Left hindlimb (tissue), 1 donor: ENCODE data around the gene CAMK2D.
"Not testable (repeated sequence)": the region's sequence is repeated elsewhere in the genome, so short reads cannot be mapped to it uniquely, and the experiment has no call there.

Experiments used
- DNase-seq: peaks from one replicate; pipeline ENCODE4 v3.0.0-alpha.2; 2018

The CAMK2D gene

GRCh38 chr4:113727802-113728201 is 33.7 kb downstream of the CAMK2D start:
- DNase-seq = no peak

DNA sequence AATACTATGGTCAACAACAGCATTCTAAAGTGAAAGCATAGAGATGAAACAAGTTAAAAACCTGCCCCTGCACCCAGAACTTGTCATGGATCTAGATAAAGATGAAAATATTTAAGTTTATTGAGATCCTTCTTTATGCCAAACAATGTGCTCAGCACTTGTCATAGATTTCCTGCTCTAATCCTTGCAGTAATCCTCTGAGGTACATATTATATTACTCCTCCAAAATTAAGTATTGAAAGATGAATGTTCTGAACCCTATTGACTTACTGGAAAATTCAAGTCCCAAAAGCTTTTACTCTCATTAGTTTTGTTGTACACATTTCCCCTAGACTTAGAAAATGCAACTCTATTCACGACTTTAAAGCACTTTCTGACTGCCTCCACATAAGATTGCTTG is 35.6 kb downstream of the CAMK2D start:
- DNase-seq = no peak

DNA sequence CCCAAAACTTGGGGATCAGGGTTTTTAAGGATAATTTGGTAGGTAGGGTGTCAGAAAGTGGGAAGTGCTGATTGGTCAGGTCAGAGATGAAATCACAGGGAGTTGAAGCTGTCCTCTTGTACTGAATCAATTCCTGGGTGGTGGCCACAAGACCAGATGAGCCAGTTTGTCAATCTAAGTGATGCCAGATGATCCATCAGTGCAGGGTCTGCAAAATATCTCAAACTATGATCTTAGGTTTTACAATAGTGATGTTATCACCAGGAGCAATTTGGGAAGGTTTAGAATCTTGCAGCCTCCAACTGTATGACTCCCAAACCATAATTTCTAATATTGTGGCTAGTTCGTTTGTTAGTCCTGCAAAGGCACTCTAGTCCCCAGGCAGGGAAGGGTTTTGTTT is 43.3 kb downstream of the CAMK2D start:
- no peak for DNase-seq

GRCh38 chr4:113711883-113712662 is 49.5 kb downstream of the CAMK2D start:
- no peak for DNase-seq

DNA sequence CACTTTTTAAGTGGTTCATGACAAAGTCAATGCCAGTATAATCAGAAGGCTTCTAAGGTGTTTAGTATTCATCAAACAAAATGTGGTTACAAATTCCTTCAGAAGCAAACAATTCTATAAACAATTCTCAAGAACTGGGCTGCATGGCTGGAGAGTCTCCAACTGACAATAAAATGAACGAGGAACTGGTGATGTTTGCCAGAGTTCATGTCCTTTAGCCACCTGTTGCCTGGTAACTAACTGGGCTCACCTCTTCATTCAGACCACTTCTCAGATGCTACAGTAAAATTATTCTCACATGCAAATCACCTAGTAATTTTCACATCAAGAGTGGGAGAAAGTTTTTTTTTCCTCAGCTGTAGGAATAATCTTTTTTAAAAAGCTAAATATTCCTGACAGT is 53.3 kb downstream of the CAMK2D start:
- no peak for DNase-seq

DNA sequence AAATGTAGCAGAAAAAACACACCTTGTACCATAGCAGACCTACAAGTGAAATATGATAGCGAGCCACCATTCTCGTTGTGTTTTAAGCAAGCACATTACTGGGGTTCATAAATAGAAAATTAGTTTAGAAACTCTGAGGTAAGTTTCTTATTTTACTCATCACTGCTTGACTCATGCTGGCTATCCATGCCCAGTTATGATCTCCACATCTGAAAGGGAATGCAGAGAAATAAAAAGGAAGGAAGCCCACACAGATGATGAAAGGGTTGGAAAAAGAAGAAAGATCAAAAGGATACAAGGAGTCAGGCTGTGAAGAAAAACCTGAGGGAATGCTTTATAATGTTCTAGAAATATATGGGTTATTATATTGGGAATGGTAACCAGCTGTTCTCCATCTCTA is 54.5 kb downstream of the CAMK2D start:
- no peak for DNase-seq

DNA sequence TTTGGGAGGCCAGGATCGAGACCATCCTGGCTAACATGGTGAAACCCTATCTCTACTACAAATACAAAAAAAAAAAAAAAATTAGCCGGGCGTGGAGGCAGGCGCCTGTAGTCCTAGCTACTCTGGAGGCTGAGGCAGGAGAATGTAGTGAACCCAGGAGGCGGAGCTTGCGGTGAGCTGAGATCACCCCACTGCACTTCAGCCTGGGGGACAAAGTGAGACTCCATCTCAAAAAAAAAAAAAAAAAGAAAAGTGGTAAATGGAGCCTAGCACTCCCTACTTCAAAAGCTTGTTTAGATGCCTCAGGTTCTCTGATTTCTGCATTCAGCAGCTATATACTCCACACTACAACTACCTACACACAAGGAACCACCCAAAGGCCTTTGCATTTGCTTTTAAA is 56.4 kb downstream of the CAMK2D start:
- not testable (repeated sequence) for DNase-seq

DNA sequence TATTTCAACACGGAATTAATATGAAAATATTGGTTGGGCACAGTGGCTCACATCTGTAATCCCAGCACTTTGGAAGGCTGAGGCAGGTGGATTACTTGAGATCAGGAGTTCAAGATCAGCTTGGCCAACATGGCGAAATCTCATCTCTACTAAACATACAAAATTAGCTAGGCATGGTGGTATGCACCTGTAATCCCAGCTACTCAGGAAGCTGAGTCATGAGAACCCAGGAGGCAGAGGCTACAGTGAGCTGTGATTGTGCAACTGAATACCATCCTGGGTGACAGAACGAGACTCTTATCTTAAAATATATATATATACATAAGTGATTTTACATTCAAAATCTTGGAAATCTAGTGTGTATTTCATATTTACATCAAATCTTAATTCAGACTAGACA is 58.9 kb downstream of the CAMK2D start:
- DNase-seq = not testable (repeated sequence)

DNA sequence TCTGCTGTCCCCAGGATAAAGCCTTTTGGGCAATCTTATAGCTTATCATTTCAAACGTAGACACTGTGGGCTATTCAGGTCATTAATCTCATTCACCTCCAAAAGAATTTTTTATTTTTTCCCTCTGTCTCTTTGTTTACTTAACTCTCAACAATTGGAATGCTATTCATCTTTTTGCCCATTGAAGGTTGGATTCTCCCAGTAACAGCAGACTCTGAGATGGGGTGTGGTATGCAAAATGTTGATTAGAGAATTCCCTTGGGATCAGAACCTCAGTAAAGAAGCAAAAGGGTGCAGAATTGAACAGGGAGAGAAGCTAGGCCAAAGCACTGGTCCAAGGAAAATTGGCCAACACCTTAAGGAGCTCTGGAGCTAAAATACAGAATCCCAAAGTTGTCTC is 60.4 kb downstream of the CAMK2D start:
- DNase-seq = no peak

- DNase-seq = no peak
Observed at GRCh38 chr4:113700602-113701150, 60.9 kb downstream of the CAMK2D start.

DNA sequence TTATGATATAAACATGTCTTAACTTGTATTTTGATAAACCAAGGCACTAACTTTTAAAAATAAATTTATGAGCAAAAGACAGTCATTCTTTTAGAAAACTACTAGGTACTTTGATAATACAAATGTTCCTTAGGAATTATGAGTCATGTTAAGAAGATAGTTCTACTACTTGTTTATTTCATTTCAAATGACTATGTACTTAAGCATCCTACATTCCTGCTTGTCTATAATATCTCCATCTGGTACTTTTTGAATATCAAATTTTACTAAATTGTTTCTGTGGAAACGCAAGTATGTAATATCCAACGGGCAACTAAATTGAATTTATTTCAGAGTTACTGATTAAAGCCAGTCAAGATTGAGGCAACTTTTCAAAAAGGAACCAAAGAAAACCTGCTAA is 61.8 kb downstream of the CAMK2D start:
- DNase-seq = no peak

GRCh38 chr4:113697429-113697828 is 64.1 kb downstream of the CAMK2D start:
- no peak for DNase-seq

GRCh38 chr4:113695328-113696169 is 66.0 kb downstream of the CAMK2D start:
- DNase-seq = no peak

DNA sequence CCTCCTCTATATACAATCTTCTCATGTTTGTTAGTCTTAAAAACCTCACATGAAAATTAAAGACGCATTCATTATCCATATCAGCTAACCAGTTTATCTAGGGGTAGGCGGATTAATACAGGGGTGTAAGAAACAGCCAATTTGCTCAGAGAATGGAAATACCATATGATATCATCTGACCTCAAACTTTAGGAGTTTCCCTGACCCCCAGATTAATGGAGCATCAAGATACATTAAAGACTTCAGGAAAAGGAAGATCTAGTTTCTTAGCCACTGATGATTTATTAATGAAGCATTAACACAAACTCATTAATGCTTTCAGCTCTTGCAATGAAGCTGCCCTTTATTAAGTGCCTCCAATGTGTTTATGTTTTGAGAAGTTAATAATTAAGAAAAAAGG is 67.5 kb downstream of the CAMK2D start:
- no peak for DNase-seq

DNA sequence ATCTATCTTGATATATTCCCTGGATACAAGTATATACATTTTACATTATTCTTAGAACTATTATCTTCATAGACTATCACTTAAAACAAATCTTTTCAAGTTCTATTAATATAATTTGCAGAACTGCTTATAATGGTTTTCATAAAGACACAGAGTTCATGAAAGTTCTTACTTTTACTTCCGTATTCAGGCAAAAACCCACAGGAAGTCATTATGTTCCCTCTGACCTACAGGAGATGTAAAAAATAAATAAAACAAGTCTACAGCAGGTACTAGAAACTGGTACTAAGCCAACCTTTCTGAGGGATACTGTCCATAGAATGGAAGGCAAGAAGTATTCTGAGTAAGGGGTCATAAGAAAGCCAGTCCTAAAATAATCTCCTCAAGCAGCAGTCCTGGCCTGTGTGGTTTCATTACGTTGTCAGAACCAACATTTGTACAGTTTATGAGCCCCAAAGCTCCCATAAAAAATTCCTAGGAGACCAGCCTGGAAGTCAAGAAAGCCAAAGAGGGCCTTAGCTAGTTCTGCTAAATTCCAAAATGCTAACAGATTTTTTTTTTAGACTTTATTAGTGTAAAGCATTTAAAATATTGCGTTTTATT is 68.6 kb downstream of the CAMK2D start:
- DNase-seq = no peak

DNA sequence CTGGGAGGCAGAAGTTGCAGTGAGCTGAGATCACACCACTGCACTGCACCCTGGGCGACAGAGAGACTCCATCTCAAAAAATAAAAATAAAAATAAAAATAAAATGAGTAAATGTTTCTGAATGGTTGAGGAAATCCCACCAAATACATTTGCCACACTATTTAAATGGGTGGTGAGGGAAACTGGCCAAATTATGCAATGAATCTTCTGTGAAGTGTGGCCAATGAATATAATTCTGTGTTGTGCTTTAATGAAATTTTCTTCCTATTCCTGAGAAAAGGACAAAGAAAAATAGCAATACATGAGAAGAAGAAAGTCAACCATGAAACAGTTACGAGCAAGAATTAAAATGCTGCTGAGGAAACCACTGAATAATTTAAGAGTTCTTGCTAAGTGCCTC is 69.9 kb downstream of the CAMK2D start:
- DNase-seq = no peak

GRCh38 chr4:113689394-113689793 is 72.1 kb downstream of the CAMK2D start:
- DNase-seq = no peak

DNA sequence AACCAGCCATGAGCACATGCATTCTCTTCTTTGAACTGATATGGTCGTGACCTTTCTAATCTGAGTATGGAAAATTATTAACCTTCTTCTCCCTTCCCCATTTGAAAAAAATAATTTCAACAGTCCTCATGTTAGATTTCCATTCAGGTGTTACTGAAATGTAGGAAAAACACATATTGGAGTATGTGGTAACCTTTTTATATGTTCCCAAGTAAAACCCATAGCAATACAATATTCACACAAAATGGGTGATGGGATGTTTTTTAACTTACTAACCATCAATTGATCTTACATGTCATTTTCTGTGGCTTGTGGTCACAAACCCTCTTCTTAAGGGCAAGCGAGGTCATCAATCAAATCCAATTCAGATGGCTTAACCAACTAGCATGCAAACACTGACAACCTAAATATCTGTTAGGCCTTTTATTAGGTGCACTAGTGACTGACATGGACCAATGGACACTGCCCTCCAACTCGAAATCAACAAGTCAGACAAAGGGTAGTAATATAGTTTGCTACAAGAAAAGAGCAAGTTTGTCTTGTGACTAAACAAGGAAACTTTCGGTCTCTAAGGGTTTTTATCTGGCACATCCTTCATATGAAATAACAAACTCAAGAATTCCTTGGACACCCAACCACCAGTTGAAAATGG is 74.3 kb downstream of the CAMK2D start:
- no peak for DNase-seq

- DNase-seq = not testable (repeated sequence)
Observed at GRCh38 chr4:113685157-113685556, 76.4 kb downstream of the CAMK2D start.

- peak; percentile 59 for DNase-seq
Observed at GRCh38 chr4:113684534-113685091, 76.9 kb downstream of the CAMK2D start.

- no peak for DNase-seq
Observed at GRCh38 chr4:113682730-113683537, 78.6 kb downstream of the CAMK2D start.

DNA sequence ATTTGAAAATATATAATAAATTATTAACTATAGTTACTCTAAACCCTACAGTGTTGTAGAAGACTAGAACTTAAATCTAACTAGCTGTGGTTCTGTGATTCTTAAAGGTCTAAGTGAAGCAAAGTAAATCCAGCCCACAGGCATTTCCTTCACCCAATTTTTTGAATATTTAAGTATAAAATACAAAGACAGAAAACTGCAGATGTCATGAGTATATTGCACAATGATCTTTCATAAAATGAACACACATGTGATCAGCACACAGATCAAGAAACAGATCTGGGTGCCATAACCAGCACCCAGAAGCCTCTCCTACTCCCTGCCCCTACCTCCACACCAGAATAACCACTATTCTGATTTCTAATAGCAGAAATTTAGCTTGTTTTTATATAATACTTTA is 82.9 kb downstream of the CAMK2D start:
- no peak for DNase-seq
